Mammary epithelial cell (primary cell): Measurements from ENCODE around the gene AKT1.

Experiments
- EZH2 ChIP-seq: IDR thresholded peaks from 2 replicates; pipeline ENCODE4 v1.6.1; 2012; ENCODE audit warnings: low read length, inconsistent platforms, borderline replicate concordance
- TF ChIP-seq, protein P1 (sequence below), 2 donors: IDR thresholded peaks in 1 of 2; conservative IDR thresholded peaks in 1 of 2; 2 replicates each; pipeline ENCODE4 v1.5.1; 2011 to 2012; ENCODE audit warnings: inconsistent platforms in 2 of 2, low read length in 2 of 2, mild to moderate bottlenecking in 2 of 2, control low read depth in 1 of 2, low read depth in 1 of 2; ENCODE audit not compliant: insufficient read depth in 1 of 2; ENCODE audit errors: extremely low read depth in 1 of 2

DNA sequence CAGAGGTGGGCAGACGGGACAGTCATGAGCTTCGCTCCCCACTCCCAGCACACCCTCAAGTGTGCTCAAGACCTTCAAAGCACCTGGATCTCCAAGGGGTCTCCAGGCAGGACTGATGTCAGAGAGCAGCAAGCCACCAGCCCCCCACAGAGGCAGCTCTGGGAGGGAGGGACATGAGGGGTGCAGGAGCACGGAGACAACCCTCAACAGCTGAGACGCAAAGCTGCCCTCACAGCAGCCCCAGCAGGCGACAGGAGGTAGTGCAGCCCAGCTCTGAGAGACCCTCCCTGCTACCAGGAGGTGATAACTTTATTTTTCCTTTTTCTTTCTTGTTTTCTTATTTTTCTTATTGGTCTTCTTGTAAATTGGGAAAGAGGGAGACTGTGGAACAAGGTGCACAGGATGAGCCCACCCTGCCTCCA is 24.7 kb downstream of the AKT1 start:
- TF ChIP-seq, protein P1, sequence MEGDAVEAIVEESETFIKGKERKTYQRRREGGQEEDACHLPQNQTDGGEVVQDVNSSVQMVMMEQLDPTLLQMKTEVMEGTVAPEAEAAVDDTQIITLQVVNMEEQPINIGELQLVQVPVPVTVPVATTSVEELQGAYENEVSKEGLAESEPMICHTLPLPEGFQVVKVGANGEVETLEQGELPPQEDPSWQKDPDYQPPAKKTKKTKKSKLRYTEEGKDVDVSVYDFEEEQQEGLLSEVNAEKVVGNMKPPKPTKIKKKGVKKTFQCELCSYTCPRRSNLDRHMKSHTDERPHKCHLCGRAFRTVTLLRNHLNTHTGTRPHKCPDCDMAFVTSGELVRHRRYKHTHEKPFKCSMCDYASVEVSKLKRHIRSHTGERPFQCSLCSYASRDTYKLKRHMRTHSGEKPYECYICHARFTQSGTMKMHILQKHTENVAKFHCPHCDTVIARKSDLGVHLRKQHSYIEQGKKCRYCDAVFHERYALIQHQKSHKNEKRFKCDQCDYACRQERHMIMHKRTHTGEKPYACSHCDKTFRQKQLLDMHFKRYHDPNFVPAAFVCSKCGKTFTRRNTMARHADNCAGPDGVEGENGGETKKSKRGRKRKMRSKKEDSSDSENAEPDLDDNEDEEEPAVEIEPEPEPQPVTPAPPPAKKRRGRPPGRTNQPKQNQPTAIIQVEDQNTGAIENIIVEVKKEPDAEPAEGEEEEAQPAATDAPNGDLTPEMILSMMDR (conservative IDR thresholded peaks at IDR 0.05 in 1 of 2, IDR thresholded peaks at IDR 0.05 in 1 of 2; ENCODE audit: extremely low read depth in 1 of 2, insufficient read depth in 1 of 2, low read depth in 1 of 2, low read length in 2 of 2) = peak; percentile 59 to 73
- no peak for TF ChIP-seq EZH2
